ENCODE results near the gene ST7. TPM values are rescaled to one million over a fixed set of nuclear protein-coding genes. Genes with fewer than 3 reads are reported as not detected.

The ST7 gene
- total RNA-seq, 2 experiments from 2014 or later: 5.7 to 6.2 TPM

GRCh38 chr7:117006907-117007684 is 53.8 kb downstream of the ST7 start:
- no peaks in the 10 kb centered on the region for H3K36me3 Mint-ChIP-seq
- intact Hi-C loops (cut with micrococcal nuclease): no loop called here
- H3K4me1 Mint-ChIP-seq (ENCODE audit: low read depth): peaks cover 61% of the 10 kb centered on the region
- CTCF ChIA-PET: interaction anchor here (0.6 to 9.3 kb wide), 5 partner anchors 20 to 118 kb away, joined by 3 to 123 read pairs (median 3); no protein-coding TSS in a partner anchor
- H3K4me3 Mint-ChIP-seq: no peak overlapping the region
- DNase-seq: no peak
- POLR2A ChIA-PET: interaction anchor here (1.0 to 1.3 kb wide), 2 partner anchors 53 to 104 kb away, joined by 3 to 6 read pairs; no protein-coding TSS in a partner anchor
- no peaks in the 10 kb centered on the region for H3K9me3 Mint-ChIP-seq
- H3K27ac Mint-ChIP-seq: no peak overlapping the region
- peaks cover 7% of the 10 kb centered on the region for H3K27me3 Mint-ChIP-seq

DNA sequence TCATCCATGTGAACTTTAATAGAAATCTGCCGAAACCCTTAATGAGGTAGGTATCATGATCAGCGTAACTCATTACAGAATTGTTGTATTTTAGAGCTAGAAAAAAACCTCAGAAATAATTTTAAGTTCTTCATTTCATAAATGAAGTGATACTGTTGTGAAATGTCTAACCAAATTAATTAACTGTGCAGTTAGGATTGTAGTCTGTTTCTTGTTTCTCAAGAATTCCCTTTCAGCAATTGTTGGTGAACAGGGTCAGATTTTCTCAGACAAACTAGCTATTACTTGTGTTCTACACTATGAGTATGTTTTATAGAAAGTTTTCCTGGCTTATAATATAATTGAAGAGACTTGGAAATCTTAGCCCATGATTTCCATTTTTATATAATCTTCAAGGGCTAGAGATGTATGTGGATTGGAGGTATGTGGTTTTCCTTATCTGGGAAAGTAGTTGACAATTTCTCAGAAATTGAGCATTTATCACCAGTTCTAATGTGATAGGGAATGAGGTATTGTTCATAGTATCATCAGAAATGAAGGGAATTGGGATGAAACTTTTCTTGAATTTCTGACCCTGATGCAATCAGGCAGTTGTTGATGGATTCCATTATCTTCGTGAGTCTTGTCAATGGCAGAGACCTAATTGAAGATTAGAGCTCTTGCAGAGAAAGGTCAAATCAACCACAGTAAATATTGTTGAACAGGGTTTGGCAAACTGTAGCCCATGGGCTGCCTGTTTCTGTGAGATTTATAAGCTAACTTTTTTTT is 55.0 kb downstream of the ST7 start:
- H3K27me3 Mint-ChIP-seq: peaks cover 7% of the 10 kb centered on the region
- peaks cover 62% of the 10 kb centered on the region for H3K4me1 Mint-ChIP-seq (ENCODE audit: low read depth)
- H3K27ac Mint-ChIP-seq: no peak overlapping the region
- ChIA-PET POLR2A (interaction anchor here (1.3 kb wide), 1 partner anchor 54 kb away, joined by 6 read pairs; no protein-coding TSS in a partner anchor), CTCF (interaction anchor here (0.7 to 9.3 kb wide), 5 partner anchors 21 to 118 kb away, joined by 3 to 123 read pairs (median 5); no protein-coding TSS in a partner anchor)
- H3K9me3 Mint-ChIP-seq: no peaks in the 10 kb centered on the region
- intact Hi-C loops (cut with micrococcal nuclease): no loop called here
- H3K36me3 Mint-ChIP-seq: no peaks in the 10 kb centered on the region
- no peak overlapping the region for H3K4me3 Mint-ChIP-seq
- DNase-seq: no peak

- DNase-seq: no peak
- Mint-ChIP-seq H3K4me3 (no peak overlapping the region), H3K27me3 (peaks cover 7% of the 10 kb centered on the region), H3K4me1 (ENCODE audit: low read depth) (peaks cover 62% of the 10 kb centered on the region), H3K36me3 (no peaks in the 10 kb centered on the region), H3K9me3 (no peaks in the 10 kb centered on the region), H3K27ac (no peak overlapping the region)
- ChIA-PET POLR2A (no interaction called here), CTCF (interaction anchor here (0.7 to 9.3 kb wide), 4 partner anchors 22 to 123 kb away, joined by 3 to 123 read pairs (median 22); no protein-coding TSS in a partner anchor)
- intact Hi-C loops (cut with micrococcal nuclease): no loop called here
These were observed 55.7 kb downstream of the ST7 start for GRCh38 chr7:117008886-117009531.

DNA sequence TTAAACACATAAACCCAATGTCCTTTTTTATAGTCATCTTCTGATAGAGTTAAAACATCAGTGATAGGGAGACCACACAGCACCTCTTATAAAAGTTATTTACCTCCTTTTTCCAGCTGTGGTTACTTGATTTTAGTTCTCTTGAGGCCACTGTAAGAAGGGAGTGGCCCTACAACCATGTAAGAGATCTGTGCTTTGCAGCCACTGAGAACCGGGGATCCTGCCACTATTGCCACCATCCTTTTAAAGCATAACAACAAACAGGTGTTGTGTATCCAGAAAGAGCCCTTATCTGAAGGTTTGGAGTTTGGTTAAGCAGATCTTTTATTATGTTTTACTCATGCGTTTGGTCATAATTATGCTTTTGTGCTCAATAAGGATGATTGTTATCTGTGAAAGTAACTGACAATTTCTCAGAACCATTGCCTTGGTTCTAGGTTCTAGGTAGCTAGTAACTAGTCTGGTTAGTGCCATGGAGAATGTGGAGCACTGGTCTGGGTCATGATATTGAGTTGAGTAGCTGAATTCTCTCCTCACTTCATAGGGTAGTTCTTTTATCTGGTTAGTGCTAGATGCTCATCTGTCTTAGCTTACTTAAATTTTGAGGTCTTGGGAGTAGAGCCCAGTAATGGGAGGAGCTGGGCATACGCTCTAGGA is 56.5 kb downstream of the ST7 start:
- H3K36me3 Mint-ChIP-seq: no peaks in the 10 kb centered on the region
- H3K4me1 Mint-ChIP-seq (ENCODE audit: low read depth): peaks cover 65% of the 10 kb centered on the region
- H3K4me3 Mint-ChIP-seq: peak overlapping the region; percentile 1
- CTCF ChIA-PET: interaction anchor here (0.6 to 9.3 kb wide), 9 partner anchors 23 to 123 kb away, joined by 3 to 123 read pairs (median 3); partner anchors contain the start of gene ST7
- DNase-seq: no peak
- H3K9me3 Mint-ChIP-seq: no peaks in the 10 kb centered on the region
- POLR2A ChIA-PET: no interaction called here
- intact Hi-C loops (cut with micrococcal nuclease): loop anchor here (1.0 to 10.0 kb wide), 7 partner anchors 15 to 145 kb away; partner anchors contain the start of gene CAPZA2
- peak overlapping the region; percentile 42 for H3K27ac Mint-ChIP-seq
- H3K27me3 Mint-ChIP-seq: peaks cover 7% of the 10 kb centered on the region

DNA sequence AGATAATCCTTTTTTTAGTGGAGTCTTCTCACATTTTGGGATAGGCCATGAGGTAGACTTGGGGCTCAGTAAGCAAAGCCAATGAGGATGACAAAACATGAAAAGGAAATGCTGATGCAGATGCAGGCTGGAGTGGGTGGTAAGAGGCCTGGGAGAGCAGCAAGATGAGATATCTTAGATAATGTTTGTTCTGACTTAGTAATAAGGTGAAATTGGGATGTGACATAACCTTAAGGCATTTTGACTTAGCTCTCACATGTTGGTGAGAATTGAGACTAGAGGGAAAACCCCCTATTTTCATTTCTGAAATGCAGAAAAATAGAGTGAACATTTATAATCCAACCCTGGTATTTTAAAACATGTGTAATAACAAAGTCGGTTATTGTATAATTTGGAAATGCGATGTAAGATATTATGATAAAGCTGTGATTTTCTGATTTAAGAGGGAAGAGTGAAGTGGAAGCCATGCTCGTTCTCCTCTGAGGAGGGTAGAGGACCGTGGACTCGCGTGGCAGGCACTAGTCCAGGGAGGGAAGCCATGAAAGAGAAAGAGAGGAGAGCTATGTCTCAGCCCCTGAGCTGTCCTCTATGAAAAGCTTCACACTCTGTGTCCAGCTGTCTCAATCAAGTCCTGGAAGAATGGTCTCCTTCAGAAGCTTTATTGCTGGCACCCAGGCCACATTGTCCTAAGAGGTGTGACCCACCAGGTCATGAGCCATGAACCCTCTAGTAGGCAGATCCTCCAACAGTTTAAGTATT is 57.3 kb downstream of the ST7 start:
- Mint-ChIP-seq H3K4me1 (ENCODE audit: low read depth) (peaks cover 69% of the 10 kb centered on the region), H3K9me3 (no peaks in the 10 kb centered on the region), H3K4me3 (peak overlapping the region; percentile 24), H3K27ac (peak overlapping the region; percentile 42), H3K27me3 (peaks cover 7% of the 10 kb centered on the region), H3K36me3 (no peaks in the 10 kb centered on the region)
- peak; percentile 63 for DNase-seq
- ChIA-PET CTCF (interaction anchor here (0.5 to 9.3 kb wide), 11 partner anchors 14 to 433 kb away, joined by 3 to 123 read pairs (median 4); partner anchors contain the start of gene ST7), POLR2A (interaction anchor here (1.2 kb wide), 1 partner anchor 114 kb away, joined by 5 read pairs; no protein-coding TSS in a partner anchor)
- intact Hi-C loops (cut with micrococcal nuclease): loop anchor here (1.0 to 10.0 kb wide), 7 partner anchors 14 to 146 kb away; partner anchors contain the start of gene CAPZA2

DNA sequence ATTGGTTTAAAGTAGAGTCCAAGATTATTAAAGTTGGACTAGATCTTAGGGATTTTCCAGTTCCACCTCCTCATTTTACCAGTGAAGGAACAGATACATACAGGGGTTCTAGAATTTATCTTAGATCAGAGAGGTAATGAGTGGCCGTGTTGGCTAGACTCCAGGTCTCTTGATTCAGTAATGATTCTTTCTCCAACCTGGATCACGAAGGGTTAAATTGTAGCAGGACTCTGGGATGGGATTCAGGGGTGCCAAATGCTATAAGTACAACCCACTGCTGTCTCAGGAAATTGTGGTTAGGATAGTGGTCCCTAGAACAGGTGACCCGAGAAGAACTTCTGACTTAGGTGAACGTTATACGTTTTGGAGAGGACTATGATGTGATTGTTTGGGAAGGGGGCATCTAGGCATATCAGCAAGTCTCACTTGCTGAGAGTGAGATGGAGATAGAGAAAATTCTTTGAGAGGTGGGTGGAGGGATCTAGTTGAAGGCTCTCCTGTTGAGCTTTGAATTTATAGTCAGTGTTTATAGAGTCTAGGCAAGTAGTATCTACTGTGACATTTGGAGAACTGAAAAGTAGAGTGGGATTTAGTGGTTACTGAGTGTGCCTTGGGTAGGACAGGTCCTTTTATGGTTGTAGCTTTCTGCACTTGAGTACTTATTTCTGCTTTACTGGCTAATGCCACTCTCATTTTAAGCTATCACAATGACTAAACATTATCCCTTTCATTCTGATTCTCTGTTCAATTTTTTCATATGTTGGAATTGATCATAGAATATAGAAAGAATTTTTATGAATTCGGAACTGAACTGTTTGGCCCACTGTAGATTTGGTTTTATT is 58.3 kb downstream of the ST7 start:
- peaks cover 67% of the 10 kb centered on the region for H3K4me1 Mint-ChIP-seq (ENCODE audit: low read depth)
- POLR2A ChIA-PET: interaction anchor here (1.0 to 1.4 kb wide), 4 partner anchors 13 to 113 kb away, joined by 3 to 5 read pairs (median 4); no protein-coding TSS in a partner anchor
- no peak overlapping the region for H3K27ac Mint-ChIP-seq

DNA sequence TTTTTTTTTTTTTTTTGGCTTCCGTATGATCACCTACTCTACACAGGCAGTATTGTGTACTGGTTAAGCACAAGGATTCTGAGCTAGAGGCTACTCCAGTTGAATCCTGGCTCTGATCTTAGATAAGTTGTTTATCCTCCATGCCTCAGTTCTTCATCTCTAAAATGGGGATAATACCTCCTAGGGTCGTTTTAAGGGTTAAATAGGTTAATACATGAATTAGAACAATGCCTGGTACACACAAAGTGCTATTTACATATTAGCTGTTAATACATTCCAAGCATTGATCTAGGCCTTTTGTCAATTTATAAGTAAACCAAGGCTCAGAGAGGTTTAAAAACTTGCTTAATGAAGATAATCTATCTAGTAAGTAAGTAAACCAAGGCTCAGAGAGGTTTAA is 59.0 kb downstream of the ST7 start:
- Mint-ChIP-seq H3K4me1 (ENCODE audit: low read depth) (peaks cover 63% of the 10 kb centered on the region), H3K9me3 (no peaks in the 10 kb centered on the region), H3K27me3 (peaks cover 10% of the 10 kb centered on the region), H3K36me3 (no peaks in the 10 kb centered on the region), H3K4me3 (no peak overlapping the region), H3K27ac (no peak overlapping the region)
- intact Hi-C loops (cut with micrococcal nuclease): loop anchor here (1.0 to 10.0 kb wide), 4 partner anchors 24 to 147 kb away; partner anchors contain the start of gene CAPZA2
- POLR2A ChIA-PET: interaction anchor here (1.0 to 1.4 kb wide), 3 partner anchors 13 to 50 kb away, joined by 3 to 4 read pairs (median 3); no protein-coding TSS in a partner anchor
- CTCF ChIA-PET: interaction anchor here (0.8 to 9.3 kb wide), 5 partner anchors 10 to 114 kb away, joined by 3 to 123 read pairs (median 4); no protein-coding TSS in a partner anchor
- no peak for DNase-seq

More for the DNA sequence above, 58.3 kb downstream of the ST7 start:
- H3K36me3 Mint-ChIP-seq: no peaks in the 10 kb centered on the region
- intact Hi-C loops (cut with micrococcal nuclease): loop anchor here (1.0 to 10.0 kb wide), 5 partner anchors 13 to 147 kb away; partner anchors contain the start of gene CAPZA2
- H3K4me3 Mint-ChIP-seq: no peak overlapping the region
- H3K9me3 Mint-ChIP-seq: no peaks in the 10 kb centered on the region
- H3K27me3 Mint-ChIP-seq: peaks cover 7% of the 10 kb centered on the region
- CTCF ChIA-PET: interaction anchor here (0.8 to 9.3 kb wide), 9 partner anchors 11 to 115 kb away, joined by 3 to 123 read pairs (median 4); partner anchors contain the start of gene ST7
- DNase-seq: no peak

GRCh38 chr7:117012696-117013095 is 59.4 kb downstream of the ST7 start:
- no peak for DNase-seq
- Mint-ChIP-seq H3K27me3 (peaks cover 10% of the 10 kb centered on the region), H3K27ac (no peak overlapping the region), H3K4me3 (no peak overlapping the region), H3K4me1 (ENCODE audit: low read depth) (peaks cover 59% of the 10 kb centered on the region), H3K36me3 (no peaks in the 10 kb centered on the region), H3K9me3 (no peaks in the 10 kb centered on the region)
- CTCF ChIA-PET: interaction anchor here (0.8 to 9.3 kb wide), 5 partner anchors 17 to 114 kb away, joined by 4 to 123 read pairs (median 4); partner anchors contain the start of gene ST7
- POLR2A ChIA-PET: no interaction called here
- intact Hi-C loops (cut with micrococcal nuclease): loop anchor here (1.0 to 10.0 kb wide), 4 partner anchors 24 to 148 kb away; partner anchors contain the start of gene CAPZA2

- peaks cover 3% of the 10 kb centered on the region for H3K27me3 Mint-ChIP-seq
- H3K9me3 Mint-ChIP-seq: no peaks in the 10 kb centered on the region
- DNase-seq: no peak
- ChIA-PET CTCF (interaction anchor here (6.6 to 9.3 kb wide), 2 partner anchors 27 to 112 kb away, joined by 42 to 123 read pairs; no protein-coding TSS in a partner anchor), POLR2A (no interaction called here)
- peaks cover 47% of the 10 kb centered on the region for H3K4me1 Mint-ChIP-seq (ENCODE audit: low read depth)
- H3K4me3 Mint-ChIP-seq: no peak overlapping the region
- H3K27ac Mint-ChIP-seq: no peak overlapping the region
- H3K36me3 Mint-ChIP-seq: no peaks in the 10 kb centered on the region
- intact Hi-C loops (cut with micrococcal nuclease): loop anchor here (10.0 kb wide), 1 partner anchor 149 kb away; the partner anchor contains the start of gene CAPZA2
These were observed 60.9 kb downstream of the ST7 start for GRCh38 chr7:117014099-117014656.
